ENCODE measurements around the gene SLC2A3. TPM values are rescaled to one million over a fixed set of nuclear protein-coding genes. Genes with fewer than 3 reads are reported as not detected.
"Not testable (repeated sequence)": the region's sequence is repeated elsewhere in the genome, so short reads cannot be mapped to it uniquely, and the experiment has no call there.

The SLC2A3 gene
- total RNA-seq, 1 experiment from 2014 or later, result 9.0 TPM

GRCh38 chr12:7951671-7952070 lies 15.7 kb upstream of the SLC2A3 start:
- DNase-seq (ENCODE audit: low read depth), result no peak

GRCh38 chr12:7950230-7950943 lies 14.4 kb upstream of the SLC2A3 start:
- not testable (repeated sequence) for DNase-seq (ENCODE audit: low read depth)

DNA sequence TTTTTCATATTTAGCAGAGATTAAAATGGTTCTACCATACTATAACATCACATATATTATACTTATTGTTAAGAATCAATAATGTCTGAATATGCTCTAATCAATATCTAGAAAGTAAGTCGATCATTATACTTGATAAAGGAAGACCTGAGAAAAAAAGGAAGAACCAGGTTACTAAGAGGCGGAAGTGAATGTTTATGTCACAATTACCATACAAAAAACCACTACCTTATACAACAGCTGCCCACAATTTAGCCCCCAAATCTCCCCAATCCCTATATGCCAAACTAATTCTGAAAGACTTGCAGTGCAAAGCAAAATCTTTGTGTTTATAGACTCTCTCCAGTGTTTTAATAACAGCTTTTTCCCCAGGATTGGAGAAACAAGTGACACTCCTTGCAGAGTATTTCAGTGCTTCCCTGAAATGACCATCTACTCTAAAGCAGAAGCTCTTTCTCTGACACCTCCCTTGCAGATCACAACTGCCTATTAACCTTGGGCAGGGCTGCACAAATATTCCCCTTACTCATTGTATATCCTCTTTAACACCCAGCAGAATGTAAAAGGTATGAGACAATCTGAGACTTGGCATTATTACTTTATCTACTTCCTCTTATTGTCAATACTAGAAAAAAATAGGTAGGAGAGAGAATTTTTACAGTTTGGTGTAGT lies 12.7 kb upstream of the SLC2A3 start:
- no peak for DNase-seq (ENCODE audit: low read depth)

- no peak for DNase-seq (ENCODE audit: low read depth)
Observed at GRCh38 chr12:7947011-7947410, 11.0 kb upstream of the SLC2A3 start.

DNA sequence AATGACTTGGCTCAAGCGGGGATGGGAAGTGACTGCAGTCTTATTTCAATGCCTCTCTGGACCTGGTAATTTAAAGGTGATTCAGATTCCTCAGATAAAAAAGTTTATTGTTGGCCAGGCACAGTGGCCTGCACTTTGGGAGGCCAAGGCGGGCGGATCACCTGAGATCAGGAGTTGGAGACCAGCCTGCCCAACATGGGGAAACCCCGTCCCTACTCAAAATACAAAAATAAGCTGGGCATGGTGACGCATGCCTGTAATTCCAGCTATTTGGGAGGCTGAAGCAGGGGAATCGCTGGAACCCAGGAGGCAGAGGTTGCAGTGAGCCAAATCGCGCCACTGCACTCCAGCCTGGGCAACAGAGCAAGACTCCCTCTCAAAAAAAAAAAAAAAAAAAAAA lies 8.8 kb upstream of the SLC2A3 start:
- DNase-seq (ENCODE audit: low read depth), result not testable (repeated sequence)

DNA sequence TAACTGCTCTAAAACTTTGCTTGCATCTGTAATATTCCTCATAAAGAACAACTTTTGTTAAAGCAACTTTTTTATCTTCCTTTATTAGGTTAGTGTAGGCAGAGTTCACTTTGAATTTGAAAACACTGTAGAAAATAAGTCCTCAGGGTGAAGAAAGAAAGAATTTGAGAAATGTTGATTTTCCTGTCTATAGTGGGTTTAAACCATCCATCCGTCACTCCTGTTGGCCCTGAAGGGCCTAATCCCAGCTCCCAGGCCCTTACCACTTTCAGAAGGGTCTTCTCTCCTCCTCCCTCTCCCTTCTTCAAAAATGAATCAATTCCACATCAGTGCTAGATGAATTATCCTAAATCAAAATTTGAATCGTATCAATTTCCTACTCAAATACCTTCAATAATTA lies 4.9 kb upstream of the SLC2A3 start:
- DNase-seq (ENCODE audit: low read depth), result no peak

DNA sequence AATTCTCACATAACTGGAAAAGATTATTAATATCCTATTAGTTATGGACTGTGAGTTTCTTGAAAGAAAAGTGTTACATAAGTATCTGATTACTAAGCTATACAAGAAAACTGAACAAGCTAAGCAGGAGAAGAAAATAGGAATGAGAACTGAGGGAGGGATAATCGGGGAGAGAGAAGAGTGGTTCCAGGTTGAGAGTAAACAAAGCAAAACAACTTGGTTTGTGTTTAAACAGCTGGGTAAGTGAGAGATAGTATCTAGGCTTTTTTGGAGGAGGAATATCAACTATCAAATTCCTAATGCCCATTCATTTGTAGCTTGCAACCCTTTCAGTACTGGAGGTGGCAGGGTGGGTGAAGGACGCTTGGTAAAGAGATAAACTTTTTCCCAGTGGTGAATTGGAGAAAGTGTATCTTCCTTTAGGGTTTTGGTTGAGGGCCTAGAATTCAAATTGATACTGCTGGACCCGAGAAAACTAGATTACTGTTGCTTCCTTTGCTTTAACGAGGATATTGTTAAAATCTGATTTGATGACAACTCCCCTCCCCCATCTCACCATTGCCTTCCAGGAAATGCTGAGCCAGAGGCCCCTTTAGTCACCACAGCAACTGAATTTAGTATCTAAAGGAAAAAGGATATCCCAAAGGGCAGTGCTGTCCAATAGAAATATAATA lies 2.0 kb upstream of the SLC2A3 start:
- DNase-seq (ENCODE audit: low read depth), result no peak

- no peak for DNase-seq (ENCODE audit: low read depth)
Observed at GRCh38 chr12:7934889-7935492, 996 bp downstream of the SLC2A3 start.

DNA sequence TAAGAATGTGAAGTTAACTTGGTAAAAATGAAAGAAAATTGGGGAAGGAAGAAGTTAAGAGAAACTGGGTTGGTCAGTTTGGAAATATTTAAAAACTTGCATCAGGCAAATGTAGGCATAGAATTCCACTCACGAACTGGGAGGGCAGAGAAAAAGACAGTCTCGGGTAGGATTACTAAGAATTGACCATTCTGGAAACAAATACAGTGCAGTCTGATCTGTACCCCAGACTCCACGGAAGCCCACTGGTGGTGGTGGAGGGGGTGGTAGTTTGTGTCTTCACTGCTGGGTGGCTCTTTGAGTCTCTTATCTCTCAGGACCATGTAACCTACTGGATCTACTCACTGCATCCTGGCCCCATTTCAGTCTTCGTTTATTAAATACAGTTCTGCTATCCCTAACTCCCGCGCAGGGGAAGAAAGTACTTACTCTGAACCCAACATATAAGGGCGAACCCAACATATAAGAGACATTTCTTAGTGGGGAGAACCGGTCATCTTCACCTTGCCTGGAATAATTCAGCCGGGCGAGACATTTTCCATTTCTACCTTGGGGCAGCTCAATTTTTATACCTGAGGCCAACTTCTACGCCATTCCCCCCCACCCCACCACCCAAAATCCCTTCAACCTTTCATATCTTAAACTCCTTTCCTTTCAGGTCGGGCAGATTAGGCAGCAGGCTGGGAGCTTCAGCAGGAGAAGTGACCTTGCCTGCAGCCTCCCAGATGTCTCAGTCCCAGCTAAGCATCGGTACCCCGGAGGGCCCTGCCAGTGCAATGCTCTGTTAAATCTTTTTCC lies 1.7 kb downstream of the SLC2A3 start:
- DNase-seq (ENCODE audit: low read depth), result no peak

- peak; percentile 93 for DNase-seq (ENCODE audit: low read depth)
Observed at GRCh38 chr12:7933255-7933726, 2.7 kb downstream of the SLC2A3 start.

GRCh38 chr12:7932599-7933240 lies 3.3 kb downstream of the SLC2A3 start:
- DNase-seq (ENCODE audit: low read depth), result not testable (repeated sequence)

DNA sequence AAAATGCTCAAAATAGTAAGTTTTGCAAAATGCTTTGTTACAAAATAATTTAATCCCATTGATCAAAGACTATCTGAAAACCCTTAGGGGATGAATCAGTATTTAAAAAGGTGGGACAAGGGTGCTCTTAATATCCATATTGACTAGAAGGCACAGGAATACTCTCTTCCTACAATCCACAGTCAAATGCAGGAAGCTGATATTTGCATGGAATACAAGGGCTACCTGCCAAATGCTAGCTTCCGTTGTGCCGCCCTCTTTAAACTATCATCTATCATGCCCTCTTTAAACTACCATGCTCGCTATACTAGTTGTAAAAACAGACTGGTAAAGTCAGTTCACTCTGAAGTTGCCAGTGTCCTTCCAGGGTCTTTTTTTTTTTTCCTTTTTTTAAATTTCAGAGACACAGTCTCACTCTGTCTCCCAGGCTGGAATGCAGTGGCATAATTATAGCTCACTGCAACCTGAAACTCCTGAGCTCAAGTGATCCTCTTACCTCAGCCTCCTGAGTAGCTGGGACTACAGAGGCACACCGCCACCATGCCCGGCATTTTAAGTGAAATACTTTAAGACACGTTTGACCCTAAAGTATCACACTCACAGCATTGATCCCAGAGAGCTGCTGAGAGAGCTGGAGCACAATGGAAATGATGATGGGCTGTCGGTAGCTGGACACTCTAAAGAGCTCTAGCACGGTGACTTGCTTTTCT lies 6.7 kb downstream of the SLC2A3 start:
- no peak for DNase-seq (ENCODE audit: low read depth)

DNA sequence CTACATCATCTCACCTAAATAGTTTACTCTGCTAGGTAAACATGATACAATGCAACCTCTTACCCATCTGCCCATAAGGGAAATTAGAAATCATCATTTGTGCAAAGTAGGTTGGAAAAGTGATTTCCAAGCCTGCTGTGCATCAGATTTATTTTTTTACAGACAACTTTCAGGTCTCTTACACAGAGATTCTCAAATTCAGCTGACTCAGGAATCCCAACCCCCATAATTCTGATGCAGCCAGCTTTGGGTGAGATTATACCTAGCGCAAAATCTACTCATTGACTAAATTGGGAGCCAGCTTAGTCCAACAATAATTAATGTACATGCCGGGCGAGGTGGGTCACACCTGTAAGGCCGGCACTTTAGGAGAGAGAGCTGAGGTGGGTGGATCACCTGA lies 8.5 kb downstream of the SLC2A3 start:
- no peak for DNase-seq (ENCODE audit: low read depth)

- not testable (repeated sequence) for DNase-seq (ENCODE audit: low read depth)
Observed at GRCh38 chr12:7926068-7926666, 9.8 kb downstream of the SLC2A3 start.

- no peak for DNase-seq (ENCODE audit: low read depth)
Observed at GRCh38 chr12:7923241-7924236, 12.4 kb downstream of the SLC2A3 start.

DNA sequence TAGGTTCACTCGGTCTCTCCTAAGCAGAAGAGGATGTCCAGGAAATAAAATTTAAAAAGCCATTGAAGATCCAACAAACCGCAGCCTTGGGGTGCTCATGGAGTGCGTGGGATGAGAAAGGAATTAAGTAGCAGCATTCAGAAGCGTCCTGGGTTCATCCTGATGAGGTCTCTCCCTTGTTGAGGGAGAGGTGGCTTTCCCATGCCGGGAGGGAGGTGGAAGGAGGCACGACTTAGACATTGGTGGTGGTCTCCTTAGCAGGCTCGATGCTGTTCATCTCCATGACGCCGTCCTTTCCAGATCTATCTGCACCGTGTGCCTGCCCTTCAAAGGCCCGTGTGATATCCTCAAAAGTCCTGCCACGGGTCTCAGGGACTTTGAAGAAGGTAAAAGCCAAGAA lies 14.8 kb downstream of the SLC2A3 start:
- DNase-seq (ENCODE audit: low read depth), result not testable (repeated sequence)

DNA sequence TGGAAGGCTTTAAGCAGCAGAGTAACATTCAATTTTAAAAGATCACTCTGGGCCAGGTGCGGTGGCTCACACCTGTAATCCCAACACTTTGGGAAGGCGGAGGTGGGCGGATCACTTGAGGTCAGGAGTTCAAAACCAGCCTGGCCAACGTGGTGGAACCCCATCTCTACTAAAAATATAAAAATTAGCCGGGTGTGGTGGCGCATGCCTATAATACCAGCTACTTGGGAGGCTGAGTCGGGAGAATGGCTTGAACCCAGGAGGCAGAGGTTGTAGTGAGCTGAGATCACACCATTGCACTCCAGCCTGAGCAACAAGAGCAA lies 17.8 kb downstream of the SLC2A3 start:
- DNase-seq (ENCODE audit: low read depth), result not testable (repeated sequence)

DNA sequence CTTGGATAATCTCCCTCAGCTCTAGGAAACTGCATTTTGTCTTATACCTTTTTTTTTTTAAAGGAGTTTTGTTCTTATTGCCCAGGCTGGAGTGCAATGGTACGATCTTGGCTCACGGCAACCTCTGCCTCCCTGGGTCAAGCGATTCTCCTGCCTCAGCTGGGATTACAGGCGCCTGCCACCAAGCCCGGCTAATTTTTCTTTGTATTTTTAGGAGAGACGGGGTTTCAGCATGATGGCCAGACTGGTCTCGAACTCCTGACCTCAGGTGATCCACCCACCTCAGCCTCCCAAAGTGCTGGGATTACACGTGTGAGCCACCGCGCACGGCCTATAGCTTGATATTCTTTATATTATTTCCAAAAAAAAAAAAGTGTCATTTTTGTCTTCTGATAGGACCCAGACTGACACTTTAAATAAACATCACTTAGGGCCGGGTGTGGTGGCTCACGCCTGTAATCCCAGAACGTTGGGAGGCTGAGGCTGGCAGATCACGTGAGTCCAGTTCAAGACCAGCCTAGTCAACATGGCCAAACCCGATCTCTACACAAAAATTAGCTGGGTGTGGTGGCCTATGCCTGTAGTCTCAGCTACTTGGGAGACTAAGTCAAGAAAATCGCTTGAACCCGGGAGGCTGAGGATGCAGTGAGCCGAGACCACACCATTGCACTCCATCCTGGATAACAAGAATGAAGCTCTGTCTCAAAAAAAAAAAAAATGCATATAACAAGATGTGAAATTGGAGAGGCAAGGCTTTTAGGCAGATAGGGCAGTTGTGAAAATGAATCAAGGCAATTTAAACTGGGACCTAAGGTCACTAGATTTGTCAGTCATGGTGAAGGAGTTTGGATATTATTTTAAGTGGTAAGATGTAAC lies 18.4 kb downstream of the SLC2A3 start:
- DNase-seq (ENCODE audit: low read depth), result no peak
